Peyer's patch (tissue), 4 donors: Measurements from ENCODE around the gene BIN1.

Source experiments
- POLR2A ChIP-seq, 2 donors: fragments of 450-650 bp; IDR thresholded peaks; one replicate each; pipeline ENCODE4 v1.5.1; 2017; ENCODE audit warnings: antibody characterized with exemption in 2 of 2, mild to moderate bottlenecking in 2 of 2, moderate library complexity in 2 of 2
- TF ChIP-seq, protein P1 (sequence below), 6 experiments: fragments of 450-650 bp in 4 of 6; fragments of 200-600 bp in 2 of 6; sonication (generic) in 1 of 6; IDR thresholded peaks; one replicate each; pipeline ENCODE4 v1.5.1; 2017 to 2019; ENCODE audit warnings: antibody characterized with exemption in 6 of 6, mild to moderate bottlenecking in 3 of 6, moderate library complexity in 1 of 6

DNA sequence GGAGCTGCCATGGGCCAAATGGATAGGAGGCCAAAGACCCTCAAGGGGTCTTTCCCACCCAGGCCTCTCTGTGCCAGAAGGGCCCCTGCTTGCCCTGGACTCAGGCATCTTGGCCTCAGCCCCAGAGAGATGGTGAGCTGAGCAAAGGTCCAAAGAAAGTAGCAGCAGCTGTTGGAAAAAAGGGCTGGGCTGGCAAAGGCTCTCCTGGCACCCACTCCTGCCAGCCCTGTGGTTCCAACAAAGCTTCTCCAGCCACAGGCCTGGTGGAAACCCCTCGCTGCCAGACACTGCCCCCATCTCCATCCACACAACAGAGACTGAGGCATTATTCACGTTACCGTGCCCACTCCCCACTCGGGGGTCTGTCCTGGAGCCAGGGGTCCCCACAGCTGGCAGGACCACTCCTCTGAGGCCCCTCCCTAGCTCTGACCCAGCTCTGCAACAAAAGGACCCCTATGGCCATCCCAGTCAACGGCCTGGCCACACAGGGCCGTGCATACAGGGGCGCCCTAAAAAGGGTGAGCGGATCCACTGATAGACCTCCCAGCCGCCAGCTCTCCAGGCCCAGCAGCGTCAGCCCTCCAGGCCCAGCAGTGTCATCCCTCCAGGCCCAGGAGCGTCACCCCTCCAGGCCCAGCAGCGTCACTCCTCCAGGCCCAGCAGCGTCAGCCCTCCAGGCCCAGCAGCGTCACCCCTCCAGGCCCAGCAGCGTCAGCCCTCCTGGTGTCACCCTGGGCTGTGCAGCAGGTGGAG lies 10.1 kb downstream of the BIN1 start:
- TF ChIP-seq, protein P1, sequence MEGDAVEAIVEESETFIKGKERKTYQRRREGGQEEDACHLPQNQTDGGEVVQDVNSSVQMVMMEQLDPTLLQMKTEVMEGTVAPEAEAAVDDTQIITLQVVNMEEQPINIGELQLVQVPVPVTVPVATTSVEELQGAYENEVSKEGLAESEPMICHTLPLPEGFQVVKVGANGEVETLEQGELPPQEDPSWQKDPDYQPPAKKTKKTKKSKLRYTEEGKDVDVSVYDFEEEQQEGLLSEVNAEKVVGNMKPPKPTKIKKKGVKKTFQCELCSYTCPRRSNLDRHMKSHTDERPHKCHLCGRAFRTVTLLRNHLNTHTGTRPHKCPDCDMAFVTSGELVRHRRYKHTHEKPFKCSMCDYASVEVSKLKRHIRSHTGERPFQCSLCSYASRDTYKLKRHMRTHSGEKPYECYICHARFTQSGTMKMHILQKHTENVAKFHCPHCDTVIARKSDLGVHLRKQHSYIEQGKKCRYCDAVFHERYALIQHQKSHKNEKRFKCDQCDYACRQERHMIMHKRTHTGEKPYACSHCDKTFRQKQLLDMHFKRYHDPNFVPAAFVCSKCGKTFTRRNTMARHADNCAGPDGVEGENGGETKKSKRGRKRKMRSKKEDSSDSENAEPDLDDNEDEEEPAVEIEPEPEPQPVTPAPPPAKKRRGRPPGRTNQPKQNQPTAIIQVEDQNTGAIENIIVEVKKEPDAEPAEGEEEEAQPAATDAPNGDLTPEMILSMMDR (IDR thresholded peaks at IDR 0.05), result no peak
- TF ChIP-seq POLR2A (IDR thresholded peaks at IDR 0.05), result no peak
